HG03196 (cell line): ENCODE results near the gene AAGAB.
"Not testable (repeated sequence)": the region's sequence is repeated elsewhere in the genome, so short reads cannot be mapped to it uniquely, and the experiment has no call there.

ENCODE experiments used
- ATAC-seq: cut with Tn5 transposase; IDR thresholded peaks from one replicate; pipeline ENCODE4 v1.9.1; 2021; ENCODE audit not compliant: unreplicated experiment

Gene AAGAB

GRCh38 chr15:67254238-67255175 lies at the start of gene AAGAB, which contains the start of gene IQCH:
Gene AAGAB, minus strand, starts transcription at chr15:67254661. Its CDS starts 30 bp downstream, at chr15:67254631.
Gene IQCH, plus strand, starts transcription at chr15:67254786. Its CDS starts 111 bp downstream, at chr15:67254897.
- peak; percentile 91 for ATAC-seq

- no peak for ATAC-seq
Observed at GRCh38 chr15:67303490-67304363, 49.3 kb upstream of the AAGAB start.

- ATAC-seq = no peak
Observed at GRCh38 chr15:67300266-67301025, 46.0 kb upstream of the AAGAB start.

- ATAC-seq = no peak
Observed at GRCh38 chr15:67296684-67297083, 42.2 kb upstream of the AAGAB start.

GRCh38 chr15:67296188-67296587 lies 41.7 kb upstream of the AAGAB start:
- ATAC-seq = no peak

- ATAC-seq = no peak
Observed at GRCh38 chr15:67290319-67290718, 35.9 kb upstream of the AAGAB start.

- not testable (repeated sequence) for ATAC-seq
Observed at GRCh38 chr15:67286400-67286799, 31.9 kb upstream of the AAGAB start.

- not testable (repeated sequence) for ATAC-seq
Observed at GRCh38 chr15:67285625-67286024, 31.2 kb upstream of the AAGAB start.

- no peak for ATAC-seq
Observed at GRCh38 chr15:67281714-67282113, 27.3 kb upstream of the AAGAB start.

- ATAC-seq = no peak
Observed at GRCh38 chr15:67280217-67280616, 25.8 kb upstream of the AAGAB start.

- ATAC-seq = no peak
Observed at GRCh38 chr15:67276666-67277065, 22.2 kb upstream of the AAGAB start.

- no peak for ATAC-seq
Observed at GRCh38 chr15:67274236-67274635, 19.8 kb upstream of the AAGAB start.

- no peak for ATAC-seq
Observed at GRCh38 chr15:67267951-67268941, 13.8 kb upstream of the AAGAB start.

- no peak for ATAC-seq
Observed at GRCh38 chr15:67267440-67267839, 13.0 kb upstream of the AAGAB start.

GRCh38 chr15:67266870-67267269 lies 12.4 kb upstream of the AAGAB start:
- no peak for ATAC-seq

GRCh38 chr15:67259806-67260205 lies 5.3 kb upstream of the AAGAB start:
- ATAC-seq = no peak

GRCh38 chr15:67259379-67259778 lies 4.9 kb upstream of the AAGAB start:
- no peak for ATAC-seq

GRCh38 chr15:67258412-67258811 lies 4.0 kb upstream of the AAGAB start:
- not testable (repeated sequence) for ATAC-seq

GRCh38 chr15:67256051-67256450 lies 1.6 kb upstream of the AAGAB start:
- ATAC-seq = no peak
